ENCODE measurements around the gene ERRFI1.

Gene ERRFI1

GRCh38 chr1:8018492-8019228, 7.4 kb downstream of the ERRFI1 start:
- no peak for DNase-seq

GRCh38 chr1:8017495-8018197, 8.5 kb downstream of the ERRFI1 start:
- DNase-seq = no peak

- no peak for DNase-seq
Measured at GRCh38 chr1:8016895-8017241, 9.2 kb downstream of the ERRFI1 start.

GRCh38 chr1:8016210-8016894, 9.8 kb downstream of the ERRFI1 start:
- DNase-seq = no peak

GRCh38 chr1:8015809-8016165, 10.3 kb downstream of the ERRFI1 start:
- DNase-seq = no peak

- DNase-seq = peak; percentile 60
Measured at GRCh38 chr1:8015036-8015808, 10.9 kb downstream of the ERRFI1 start.

- no peak for DNase-seq
Measured at GRCh38 chr1:8014381-8014988, 11.6 kb downstream of the ERRFI1 start.

- DNase-seq = no peak
Measured at GRCh38 chr1:8013800-8014199, 12.3 kb downstream of the ERRFI1 start.

GRCh38 chr1:8013399-8013798, 12.7 kb downstream of the ERRFI1 start:
- no peak for DNase-seq

- DNase-seq = no peak
Measured at GRCh38 chr1:8012955-8013354, 13.2 kb downstream of the ERRFI1 start.

GRCh38 chr1:8011923-8012858, 13.9 kb downstream of the ERRFI1 start:
- no peak for DNase-seq

GRCh38 chr1:8011016-8011415, 15.1 kb downstream of the ERRFI1 start:
- no peak for DNase-seq

- DNase-seq = no peak
Measured at GRCh38 chr1:8010080-8010664, 15.9 kb downstream of the ERRFI1 start.

- no peak for DNase-seq
Measured at GRCh38 chr1:8009043-8010002, 16.8 kb downstream of the ERRFI1 start.

- peak; percentile 44 for DNase-seq
Measured at GRCh38 chr1:8006037-8006963, 19.8 kb downstream of the ERRFI1 start.

- peak; percentile 45 for DNase-seq
Measured at GRCh38 chr1:8004803-8005573, 21.1 kb downstream of the ERRFI1 start.

- DNase-seq = no peak
Measured at GRCh38 chr1:8004113-8004802, 21.9 kb downstream of the ERRFI1 start.

Measured in NCI-H2081 treated with DMSO at 0.1 percent for 48 hours (cell line).